OCI-LY3 (cell line): ENCODE measurements around the gene TMEM252.

ENCODE experiments used
- H2AFZ ChIP-seq: fragments of 200-600, 300-600 bp; shearing (Covaris generic); 2 replicates; pipeline ENCODE4 v1.6.0; 2014; ENCODE audit warnings: antibody characterized with exemption, low read depth, low read length
- H3K27ac ChIP-seq: fragments of 200-600, 300-600 bp; sonication (generic); 2 replicates; pipeline ENCODE4 v1.5.1; 2014; ENCODE audit warnings: mild to moderate bottlenecking, low read length, moderate library complexity, mixed read lengths
- H3K27me3 ChIP-seq: fragments of 200-600, 300-600 bp; sonication (generic); 2 replicates; pipeline ENCODE4 v1.6.1; 2014; ENCODE audit warnings: low read depth, low read length, mixed read lengths
- H3K36me3 ChIP-seq: fragments of 200-600, 300-600 bp; sonication (generic); replicated peaks from 2 replicates; pipeline ENCODE3; 2014; ENCODE audit warnings: low read depth, low read length, mixed read lengths
- H3K4me1 ChIP-seq: fragments of 300-600, 200-600 bp; sonication (generic); 2 replicates; pipeline ENCODE4 v1.6.1; 2014; ENCODE audit warnings: low read length, mixed read lengths
- H3K4me2 ChIP-seq: fragments of 200-600, 300-600 bp; sonication (generic); 2 replicates; pipeline ENCODE4 v1.6.1; 2014; ENCODE audit warnings: low read length, mixed read lengths
- H3K4me3 ChIP-seq: fragments of 300-600, 200-600 bp; sonication (generic); 2 replicates; pipeline ENCODE4 v1.5.1; 2014; ENCODE audit warnings: antibody characterized with exemption, mild to moderate bottlenecking, low read length, moderate library complexity
- H3K79me2 ChIP-seq: fragments of 300-600, 200-600 bp; shearing (Covaris generic); 2 replicates; pipeline ENCODE4 v1.6.1; 2014; ENCODE audit warnings: mild to moderate bottlenecking, low read length, mixed read lengths
- H3K9ac ChIP-seq: fragments of 300-600, 200-600 bp; shearing (Covaris generic); 2 replicates; pipeline ENCODE4 v1.6.0; 2014; ENCODE audit warnings: mild to moderate bottlenecking, low read length, moderate library complexity
- H3K9me3 ChIP-seq: fragments of 200-600, 300-600 bp; shearing (Covaris generic); 2 replicates; pipeline ENCODE4 v1.6.1; 2014; ENCODE audit warnings: low read length, mixed read lengths; ENCODE audit not compliant: insufficient read depth
- H4K20me1 ChIP-seq: fragments of 200-600, 300-600 bp; sonication (generic); 2 replicates; pipeline ENCODE4 v1.6.1; 2016; ENCODE audit warnings: low read length, mixed read lengths; ENCODE audit not compliant: insufficient read depth
- EZH2phosphoT487 ChIP-seq: fragments of 200-600 bp; shearing (Covaris generic); IDR thresholded peaks from 2 replicates; pipeline ENCODE4 v1.6.1; 2018; ENCODE audit warnings: antibody characterized with exemption, mixed run types, low read depth
- TF ChIP-seq, protein P1 (sequence below): fragments of 200-600, 300-600 bp; sonication (generic); IDR thresholded peaks from 2 replicates; pipeline ENCODE4 v1.5.1; 2014; ENCODE audit warnings: antibody characterized with exemption, low read length, low read depth

Gene TMEM252, protein sequence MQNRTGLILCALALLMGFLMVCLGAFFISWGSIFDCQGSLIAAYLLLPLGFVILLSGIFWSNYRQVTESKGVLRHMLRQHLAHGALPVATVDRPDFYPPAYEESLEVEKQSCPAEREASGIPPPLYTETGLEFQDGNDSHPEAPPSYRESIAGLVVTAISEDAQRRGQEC

DNA sequence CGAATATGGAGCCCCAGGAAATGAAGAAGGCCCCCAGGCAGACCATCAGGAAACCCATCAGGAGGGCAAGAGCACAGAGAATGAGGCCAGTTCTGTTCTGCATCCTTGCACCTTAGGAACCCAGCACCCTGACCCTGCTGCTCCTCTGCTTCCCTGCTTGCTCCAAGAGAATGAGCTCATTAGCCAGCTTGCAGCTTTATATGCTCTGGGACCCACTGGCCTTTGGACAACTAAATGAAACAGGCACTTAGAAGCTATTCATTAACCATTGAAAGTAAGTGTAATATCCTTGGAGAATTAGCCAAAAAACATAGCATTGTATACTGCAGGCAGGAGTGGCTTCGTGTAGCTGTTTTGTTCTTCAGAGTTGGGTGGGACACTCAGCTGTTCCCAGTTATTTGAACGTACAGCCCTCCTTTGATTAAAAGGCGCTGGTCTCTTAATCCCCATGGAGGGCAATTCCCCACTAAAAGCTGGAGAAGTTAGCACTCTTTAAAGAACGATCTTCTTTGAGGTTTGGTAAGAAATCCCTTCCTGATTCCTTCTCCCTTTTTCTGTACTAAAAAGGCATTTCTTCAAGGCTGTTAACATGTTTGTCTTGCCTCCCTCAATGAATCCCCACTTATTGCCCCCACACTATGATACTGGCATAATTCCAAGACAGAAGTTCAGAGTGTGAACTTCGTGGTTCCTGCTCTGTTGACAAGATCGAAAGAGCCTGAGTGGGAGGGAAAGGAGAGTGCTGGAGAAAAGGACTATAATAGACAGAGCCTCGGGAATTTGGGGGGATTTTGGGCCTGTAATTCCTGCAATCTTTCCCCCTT, at the start of gene TMEM252:
Gene TMEM252, minus strand, starts transcription at position 172 of the 824 bp plus-strand sequence. Its CDS starts 69 bp downstream, at position 103.
- H3K4me2 ChIP-seq: no peak within 1 kb of the TSS

DNA sequence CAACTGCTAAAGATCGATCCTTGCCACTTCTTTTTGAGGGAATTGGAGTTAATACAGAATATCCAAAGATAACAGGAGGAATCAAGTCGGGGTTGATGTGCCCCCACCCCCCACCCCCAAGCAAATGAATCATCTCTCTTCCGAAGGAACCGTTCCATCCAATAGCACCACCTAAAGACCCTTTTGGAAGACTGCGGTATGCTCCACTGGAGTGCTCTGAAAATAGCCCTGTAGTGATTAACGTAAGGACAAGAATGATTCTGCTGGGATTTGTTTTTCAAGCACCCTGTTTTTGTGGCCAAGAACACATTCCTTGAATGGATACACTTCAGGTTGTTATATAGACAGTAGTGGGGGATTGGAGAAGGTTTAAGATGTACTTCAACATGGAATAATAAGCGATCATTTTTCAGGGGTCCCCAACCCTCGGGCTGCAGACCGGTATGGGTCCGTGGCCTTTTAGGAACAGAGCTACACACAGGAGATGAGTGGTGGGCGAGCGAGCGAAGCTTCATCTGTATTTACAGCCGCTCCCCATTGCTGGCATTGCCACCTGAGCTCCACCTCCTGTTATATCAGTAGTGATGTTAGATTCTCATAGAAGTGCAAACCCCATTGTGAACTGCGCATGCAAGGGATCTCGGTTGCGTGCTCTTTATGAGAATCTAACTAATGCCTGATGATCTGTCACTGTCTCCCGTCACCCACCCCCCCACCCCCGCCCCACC, 44.5 kb upstream of the TMEM252 start:
- Histone ChIP-seq H3K9ac (no peak overlapping the region), H3K4me3 (no peak overlapping the region), H3K27ac (no peak overlapping the region), H3K4me2 (no peak overlapping the region), H3K27me3 (peaks cover 8% of the 10 kb centered on the region; the same call in 1 of the 2 replicates), H3K79me2 (no peaks in the 10 kb centered on the region), H2AFZ (no peak overlapping the region), H3K4me1 (no peaks in the 10 kb centered on the region), H4K20me1 (no peaks in the 10 kb centered on the region), H3K9me3 (no peaks in the 10 kb centered on the region), H3K36me3 (no peaks in the 10 kb centered on the region)
- TF ChIP-seq, protein P1, sequence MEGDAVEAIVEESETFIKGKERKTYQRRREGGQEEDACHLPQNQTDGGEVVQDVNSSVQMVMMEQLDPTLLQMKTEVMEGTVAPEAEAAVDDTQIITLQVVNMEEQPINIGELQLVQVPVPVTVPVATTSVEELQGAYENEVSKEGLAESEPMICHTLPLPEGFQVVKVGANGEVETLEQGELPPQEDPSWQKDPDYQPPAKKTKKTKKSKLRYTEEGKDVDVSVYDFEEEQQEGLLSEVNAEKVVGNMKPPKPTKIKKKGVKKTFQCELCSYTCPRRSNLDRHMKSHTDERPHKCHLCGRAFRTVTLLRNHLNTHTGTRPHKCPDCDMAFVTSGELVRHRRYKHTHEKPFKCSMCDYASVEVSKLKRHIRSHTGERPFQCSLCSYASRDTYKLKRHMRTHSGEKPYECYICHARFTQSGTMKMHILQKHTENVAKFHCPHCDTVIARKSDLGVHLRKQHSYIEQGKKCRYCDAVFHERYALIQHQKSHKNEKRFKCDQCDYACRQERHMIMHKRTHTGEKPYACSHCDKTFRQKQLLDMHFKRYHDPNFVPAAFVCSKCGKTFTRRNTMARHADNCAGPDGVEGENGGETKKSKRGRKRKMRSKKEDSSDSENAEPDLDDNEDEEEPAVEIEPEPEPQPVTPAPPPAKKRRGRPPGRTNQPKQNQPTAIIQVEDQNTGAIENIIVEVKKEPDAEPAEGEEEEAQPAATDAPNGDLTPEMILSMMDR: no peak
- no peak for TF ChIP-seq EZH2phosphoT487

More for the DNA sequence above, at the start of gene TMEM252:
- H3K9ac ChIP-seq: no peak within 1 kb of the TSS
- no peak within 1 kb of the TSS for H2AFZ ChIP-seq
- H3K79me2 ChIP-seq: no peaks in the 10 kb centered on the region
- no peak within 1 kb of the TSS for H3K27ac ChIP-seq
- H3K36me3 ChIP-seq: no peaks in the 10 kb centered on the region
- H3K4me3 ChIP-seq: no peak within 1 kb of the TSS
- peaks cover 15% of the 10 kb centered on the region for H3K4me1 ChIP-seq
- no peaks in the 10 kb centered on the region for H3K27me3 ChIP-seq
- H3K9me3 ChIP-seq: no peaks in the 10 kb centered on the region
- H4K20me1 ChIP-seq: no peaks in the 10 kb centered on the region
- TF ChIP-seq, protein P1: no peak
- TF ChIP-seq EZH2phosphoT487: no peak

DNA sequence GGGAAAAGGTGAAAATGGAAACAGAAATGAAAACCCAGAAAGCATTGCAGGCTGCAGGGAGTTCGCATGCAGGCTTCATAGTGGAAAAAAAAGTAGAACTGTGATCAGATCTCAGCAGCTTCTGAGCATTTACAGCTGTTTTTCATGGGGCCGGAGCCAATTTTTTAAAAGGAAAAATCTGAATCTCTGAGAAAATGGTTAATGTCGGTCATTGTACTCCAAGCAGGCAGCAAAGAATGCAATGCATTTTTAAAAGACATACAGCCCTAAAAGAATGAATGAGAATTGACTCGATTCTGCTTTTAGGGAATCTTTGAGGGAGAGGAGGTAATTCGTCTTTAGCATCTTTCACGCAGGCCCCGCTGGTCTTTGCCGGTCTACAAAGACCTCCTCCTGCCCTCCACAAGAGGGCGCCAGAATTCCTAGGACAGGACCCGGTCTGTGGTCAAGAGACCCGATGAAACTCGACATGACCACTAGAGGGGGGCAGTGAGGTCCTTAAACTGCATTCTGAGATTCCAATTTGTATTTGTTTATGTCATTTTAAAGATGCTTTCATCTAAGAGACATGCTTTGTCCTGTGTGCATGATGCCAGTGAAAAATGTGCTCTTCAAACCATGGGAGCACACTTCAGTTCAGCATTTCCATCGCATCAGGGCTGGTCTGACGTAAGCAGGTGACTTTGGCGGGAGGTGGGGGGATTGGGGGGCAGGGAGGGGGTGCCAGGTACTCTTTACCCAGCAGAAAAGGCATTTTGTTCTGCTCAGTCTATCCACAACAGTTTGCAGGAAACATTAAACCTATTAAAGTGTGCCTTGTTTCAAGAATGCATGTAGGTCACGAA, 43.7 kb upstream of the TMEM252 start:
- H3K4me1 ChIP-seq: no peaks in the 10 kb centered on the region
- peak overlapping the region; percentile 34 for H3K4me2 ChIP-seq
- peak overlapping the region; percentile 32; the same call in 1 of the 2 replicates for H3K4me3 ChIP-seq
- TF ChIP-seq, protein P1: peak; percentile 100
- TF ChIP-seq EZH2phosphoT487: no peak
- no peak overlapping the region for H2AFZ ChIP-seq
- no peak overlapping the region for H3K27ac ChIP-seq
- H3K9me3 ChIP-seq: no peaks in the 10 kb centered on the region
- no peaks in the 10 kb centered on the region for H3K79me2 ChIP-seq
- peaks cover 8% of the 10 kb centered on the region; the same call in 1 of the 2 replicates for H3K27me3 ChIP-seq
- no peak overlapping the region for H3K9ac ChIP-seq
- H4K20me1 ChIP-seq: no peaks in the 10 kb centered on the region
- H3K36me3 ChIP-seq: no peaks in the 10 kb centered on the region
